ELF-1 (cell line): ENCODE measurements around the gene PLA2G15.

Source experiments
- DNase-seq: peaks from one replicate; pipeline ENCODE4 v3.0.0-alpha.2; 2016; ENCODE audit warnings: low read depth, low spot score

Gene PLA2G15

GRCh38 chr16:68232335-68232734 lies 12.8 kb upstream of the PLA2G15 start:
- DNase-seq, result no peak

GRCh38 chr16:68233085-68233834 lies 11.9 kb upstream of the PLA2G15 start:
- no peak for DNase-seq

DNA sequence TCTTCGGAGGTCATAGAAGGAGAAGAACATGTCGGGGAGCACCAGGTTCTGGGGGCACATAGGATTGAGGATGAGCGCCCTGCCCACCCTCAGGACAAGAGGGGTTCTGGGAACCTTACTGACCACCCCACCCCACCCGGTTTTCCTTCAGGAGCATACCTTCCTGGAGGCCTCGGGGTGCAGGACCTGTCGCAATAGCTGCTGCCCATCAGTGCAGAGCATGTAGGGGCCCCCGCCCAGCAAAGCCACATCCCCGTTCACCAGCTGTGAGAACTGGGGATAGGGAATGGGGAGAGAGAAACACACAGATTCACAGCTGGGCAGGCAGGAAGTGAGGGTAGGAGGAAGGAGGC lies 11.4 kb upstream of the PLA2G15 start:
- DNase-seq, result no peak

- DNase-seq, result peak; percentile 82
Measured at GRCh38 chr16:68234188-68235107, 10.7 kb upstream of the PLA2G15 start.

DNA sequence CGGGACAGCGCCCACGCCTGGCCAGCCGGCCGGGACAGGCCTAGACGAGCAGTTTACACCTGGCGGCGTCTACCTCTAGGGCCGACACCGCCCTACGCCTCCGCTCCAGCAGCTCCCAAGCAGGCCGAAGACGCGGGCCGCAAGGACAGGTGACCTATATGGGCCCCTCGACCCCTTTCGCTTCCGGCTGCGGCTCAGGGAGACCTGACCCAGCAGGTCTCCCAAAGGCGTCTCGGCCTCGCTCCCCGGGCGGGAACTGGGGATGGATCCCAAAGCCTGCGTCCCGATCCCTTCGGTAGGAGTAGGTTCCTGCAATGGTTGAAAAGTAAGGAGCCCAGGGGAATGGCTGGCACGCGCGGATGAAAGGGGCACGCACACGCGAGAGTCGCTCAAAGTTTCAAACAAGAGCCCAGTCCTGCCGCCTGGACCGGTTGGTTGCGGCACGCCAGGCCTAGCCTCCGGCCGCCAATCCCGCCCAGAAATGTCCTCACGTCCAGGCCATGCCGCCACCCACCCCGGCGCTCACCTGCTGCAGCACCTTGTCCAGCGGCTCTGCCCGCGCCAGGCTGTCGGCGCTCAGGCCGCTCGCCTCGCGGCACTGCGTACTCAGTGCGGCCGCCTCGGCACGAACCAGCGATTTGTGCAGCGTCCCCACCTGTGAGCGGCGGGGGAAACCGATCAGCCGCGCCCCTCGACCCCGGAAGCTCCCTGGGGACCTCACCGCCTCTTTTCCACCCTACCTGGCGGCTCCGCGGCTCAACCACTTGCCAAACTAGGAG lies 9.9 kb upstream of the PLA2G15 start:
- peak; percentile 76 for DNase-seq

DNA sequence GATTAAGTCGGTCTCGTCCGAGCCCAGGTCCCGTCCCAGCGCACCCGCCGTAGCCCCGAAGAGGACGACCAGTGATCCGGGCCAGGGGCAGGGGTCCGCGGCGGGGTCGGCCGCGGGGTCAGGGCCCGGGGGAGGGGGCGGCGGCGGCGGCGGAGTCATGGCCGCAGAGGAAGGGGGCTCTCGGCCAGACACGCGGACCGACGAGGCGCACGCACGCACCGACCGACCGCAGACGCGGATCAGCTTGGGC lies 9.4 kb upstream of the PLA2G15 start, which contains the start of gene ESRP2:
Gene ESRP2, minus strand, starts transcription at position 241 of the 250 bp plus-strand sequence. Its CDS starts 82 bp downstream, at position 159.
- DNase-seq, result no peak

DNA sequence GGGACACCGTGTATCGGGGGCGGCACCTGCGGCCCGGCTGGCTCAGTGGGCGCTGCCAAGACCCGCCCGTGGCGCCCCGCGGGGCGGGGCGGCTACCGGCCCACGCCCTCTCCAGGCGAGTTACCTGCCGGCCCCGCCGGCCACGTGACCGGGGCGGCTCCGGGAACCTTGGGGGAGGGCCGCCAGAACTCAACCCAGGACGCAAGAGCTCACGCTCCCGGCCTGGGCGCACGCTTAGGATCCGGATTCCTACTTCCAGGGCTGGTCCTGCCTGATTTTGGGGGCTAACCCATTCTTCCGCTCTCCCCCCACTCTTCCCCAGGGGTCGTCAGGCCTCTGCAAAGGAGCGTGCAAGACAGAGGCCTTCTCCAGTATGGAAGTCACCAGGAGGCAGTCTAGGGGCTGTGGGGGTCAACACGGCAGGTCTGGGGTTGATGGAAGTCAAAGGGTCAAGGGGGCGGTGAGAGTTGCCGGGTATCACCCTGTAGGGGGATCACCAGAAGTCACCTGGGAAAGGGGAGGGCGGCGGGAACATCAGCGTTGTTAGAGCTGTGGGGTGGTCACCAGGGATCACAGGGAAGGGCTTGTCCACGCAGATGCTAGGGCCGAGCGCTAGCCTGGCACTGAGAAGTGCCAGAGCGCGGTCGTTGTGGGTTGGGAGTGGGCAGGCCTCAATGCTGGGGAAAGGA lies 8.9 kb upstream of the PLA2G15 start:
- peak; percentile 86 for DNase-seq

DNA sequence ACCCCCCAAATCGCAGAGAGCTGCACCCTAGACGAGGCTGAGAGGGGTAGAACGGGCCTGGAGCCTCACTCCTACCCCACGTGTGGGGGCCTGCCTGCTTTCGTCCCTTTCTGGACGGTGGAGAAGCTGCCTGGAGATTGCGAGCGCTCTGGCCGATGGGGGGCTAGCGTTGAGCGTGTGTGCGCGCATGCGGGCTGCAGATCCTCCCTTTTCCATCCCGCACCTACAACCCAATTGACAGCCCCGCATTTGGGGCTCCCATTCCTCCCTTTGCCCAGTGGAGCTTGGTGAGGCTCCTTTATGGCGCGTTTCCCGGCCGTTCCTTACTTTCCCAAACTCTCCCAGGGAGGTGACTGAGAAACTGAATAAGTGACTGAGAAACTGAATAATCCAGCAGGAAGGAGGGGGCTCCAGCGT lies 8.3 kb upstream of the PLA2G15 start:
- peak; percentile 63 for DNase-seq

DNA sequence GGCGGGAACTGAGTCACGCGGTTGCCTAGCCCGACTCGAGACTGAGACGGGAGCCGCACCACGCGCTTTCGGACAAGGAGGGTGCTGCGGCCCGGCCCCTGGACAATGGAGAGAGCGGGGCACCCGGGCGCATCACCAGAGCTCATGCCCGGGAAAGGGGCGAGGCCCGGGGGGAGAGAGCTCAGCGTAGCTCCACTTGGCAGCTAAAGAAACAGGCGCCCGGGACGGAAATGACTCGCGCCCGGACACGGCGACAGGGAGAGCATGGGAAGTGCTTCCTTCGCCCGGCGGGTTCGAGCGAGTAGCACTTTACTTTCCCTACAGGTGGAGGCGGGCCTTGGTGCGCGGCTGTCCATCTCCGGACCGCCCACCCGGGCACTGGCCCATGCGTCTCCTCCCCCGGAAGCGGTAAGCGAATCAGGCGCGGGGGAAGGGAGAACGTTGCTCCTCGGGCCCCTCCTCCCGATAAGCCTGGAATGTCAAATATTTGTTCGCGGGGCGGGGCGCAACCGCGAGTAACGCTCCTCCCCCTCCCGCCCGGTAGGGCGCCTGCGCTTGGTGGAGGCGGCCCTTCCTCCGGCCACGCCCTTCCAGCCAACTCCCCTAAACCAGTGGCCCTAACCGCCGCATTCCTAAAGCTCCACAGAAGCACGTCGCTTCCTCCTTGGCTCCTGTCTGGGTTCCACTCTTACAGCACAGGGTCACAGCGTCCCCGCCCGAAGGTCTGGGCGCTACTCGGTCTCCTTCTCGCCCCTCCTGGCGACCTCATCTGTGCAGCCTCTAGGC lies 7.7 kb upstream of the PLA2G15 start:
- peak; percentile 100 for DNase-seq

DNA sequence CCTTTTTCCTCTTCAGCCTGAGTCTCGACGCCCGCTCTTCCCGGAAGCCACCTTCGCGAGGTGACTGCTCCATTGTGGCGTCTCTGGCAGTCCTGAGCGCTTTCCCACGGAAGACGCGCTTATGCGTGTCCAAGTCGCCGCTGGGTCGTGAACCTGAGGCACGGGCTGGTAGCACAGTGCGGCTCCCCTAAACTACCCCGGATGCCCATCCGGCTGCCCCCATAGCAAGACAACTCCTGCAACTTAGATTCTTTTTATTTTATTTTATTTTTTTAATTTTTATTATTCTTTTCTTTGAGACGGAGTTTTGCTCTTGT lies 7.2 kb upstream of the PLA2G15 start:
- no peak for DNase-seq

- no peak for DNase-seq
Measured at GRCh38 chr16:68242085-68242484, 3.1 kb upstream of the PLA2G15 start.

DNA sequence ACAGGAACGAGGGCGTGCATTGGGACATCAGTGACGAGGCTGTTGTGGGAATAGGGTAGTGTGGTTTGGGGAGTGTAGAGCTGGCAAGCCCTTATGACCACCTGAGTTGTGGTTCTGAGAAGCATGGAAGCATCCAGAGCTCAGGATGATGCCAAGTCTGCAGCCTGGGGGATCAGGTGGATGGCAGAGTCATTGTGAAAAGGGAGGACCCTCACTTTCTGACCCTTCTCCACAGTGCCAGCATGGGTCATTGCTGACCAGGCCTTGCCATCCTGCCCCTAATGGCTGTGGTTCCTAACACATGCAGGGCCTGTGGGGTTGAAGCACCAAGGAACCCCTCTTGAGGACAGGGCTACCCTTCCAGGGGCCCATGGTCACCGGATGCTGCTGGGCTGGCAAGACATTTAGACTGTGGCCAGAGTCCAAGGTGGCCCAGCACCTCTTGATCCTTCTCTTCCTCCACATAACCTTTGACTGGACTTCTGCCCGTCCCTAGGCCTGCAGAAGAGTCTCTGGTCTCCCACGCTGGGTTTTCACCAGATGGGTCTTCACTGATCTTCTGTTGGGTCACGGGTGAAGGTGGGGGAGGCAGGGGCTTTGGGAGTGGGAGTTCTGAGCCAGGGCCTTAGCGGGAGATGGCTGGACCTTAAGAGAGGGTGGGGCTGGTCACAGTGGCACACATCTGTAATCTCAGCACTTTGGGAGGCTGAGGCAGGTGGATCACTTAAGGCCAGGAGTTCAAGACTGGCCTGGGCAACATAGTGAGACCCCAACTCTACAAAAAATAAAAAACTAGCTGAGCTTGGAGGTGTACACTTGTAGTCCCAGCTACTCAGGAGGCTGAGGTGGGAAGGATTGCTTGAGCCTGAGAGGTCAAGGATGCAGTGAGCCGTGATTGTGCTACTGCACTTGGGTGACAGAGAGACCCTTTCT lies 2.0 kb upstream of the PLA2G15 start:
- no peak for DNase-seq

GRCh38 chr16:68244481-68244902 lies 681 bp upstream of the PLA2G15 start:
- no peak for DNase-seq

DNA sequence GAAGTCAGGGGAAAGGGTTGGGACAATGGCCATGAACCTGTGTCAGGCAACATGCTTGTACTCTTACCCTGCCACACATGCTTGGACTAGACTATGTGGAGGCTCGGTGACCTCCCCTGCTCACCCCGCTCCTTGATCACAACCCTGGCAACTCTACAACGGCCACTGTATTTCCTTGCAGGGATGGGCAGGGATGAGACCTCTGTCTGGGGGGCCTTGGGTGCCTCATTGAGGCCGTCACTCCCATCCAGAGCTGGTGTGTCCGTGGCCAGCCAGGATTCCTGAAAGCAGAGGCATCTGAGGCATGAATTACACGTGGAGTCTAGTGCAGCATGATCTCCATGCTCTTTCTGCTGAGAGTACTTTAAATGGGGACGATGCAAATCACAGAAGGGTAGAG lies 948 bp downstream of the PLA2G15 start:
- DNase-seq, result no peak

GRCh38 chr16:68246666-68247065 lies 1.5 kb downstream of the PLA2G15 start:
- DNase-seq, result no peak

DNA sequence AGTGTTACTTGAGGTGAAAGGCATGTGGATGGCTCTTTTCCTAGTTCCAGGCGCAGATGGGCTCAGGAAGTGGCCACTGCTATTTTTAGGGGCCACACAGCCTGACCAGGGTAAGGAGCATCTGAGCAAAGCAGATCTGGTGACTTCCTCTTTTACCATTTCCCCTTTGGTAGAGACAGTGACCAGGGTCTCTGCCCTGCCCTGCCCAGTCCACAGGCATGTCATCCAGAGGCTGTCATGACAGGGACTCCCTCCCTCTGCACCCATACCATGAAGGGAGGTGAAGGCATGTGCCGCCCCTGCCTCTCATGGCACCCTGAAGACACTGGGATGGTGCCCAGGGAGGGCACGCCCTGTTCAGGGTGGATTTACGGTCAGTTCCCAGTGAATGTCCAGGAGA lies 2.2 kb downstream of the PLA2G15 start:
- DNase-seq, result no peak

GRCh38 chr16:68247932-68248331 lies 2.8 kb downstream of the PLA2G15 start:
- DNase-seq, result no peak

DNA sequence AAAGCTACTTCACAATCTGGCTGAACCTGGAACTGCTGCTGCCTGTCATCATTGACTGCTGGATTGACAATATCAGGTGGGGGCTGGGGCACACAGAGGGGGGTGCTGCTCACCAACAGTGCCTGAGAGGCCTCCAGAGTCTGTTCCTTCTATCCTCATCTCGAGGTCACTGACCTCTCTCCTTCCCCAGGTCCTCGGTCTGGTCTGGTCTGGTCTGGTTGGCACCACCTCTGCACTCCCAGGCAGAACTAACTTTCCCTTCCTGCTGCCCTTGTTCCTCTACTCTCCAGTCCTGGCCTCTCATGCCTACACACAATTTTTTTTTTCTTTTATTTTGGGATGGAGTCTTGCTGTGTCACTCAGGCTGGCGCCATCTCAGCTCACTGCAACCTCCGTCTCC lies 4.2 kb downstream of the PLA2G15 start:
- no peak for DNase-seq

- DNase-seq, result no peak
Measured at GRCh38 chr16:68250951-68251350, 5.8 kb downstream of the PLA2G15 start.

DNA sequence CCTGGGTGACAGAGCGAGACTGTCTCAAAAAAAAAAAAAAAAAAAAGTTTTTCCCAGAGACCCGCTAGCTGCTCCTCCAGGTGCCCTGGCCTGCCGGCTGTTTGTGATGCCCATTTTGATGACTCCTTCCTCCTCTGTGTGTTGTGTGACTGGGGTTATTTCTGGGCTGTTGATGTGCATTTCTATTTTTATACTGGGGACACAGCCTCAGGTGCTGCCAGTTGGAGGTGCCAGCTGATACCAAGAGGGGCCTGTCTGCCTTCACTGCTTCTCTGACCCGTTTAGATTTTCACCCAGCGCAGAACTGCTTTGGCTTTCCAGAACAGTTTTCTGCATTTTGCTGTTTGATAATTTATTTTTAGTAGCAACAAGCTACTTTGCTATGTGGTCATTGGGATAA lies 6.7 kb downstream of the PLA2G15 start:
- no peak for DNase-seq
